BE2C (cell line): ENCODE measurements around the gene AZI2.

ENCODE experiments used
- DNase-seq: peaks from one replicate; pipeline ENCODE4 v3.0.0-alpha.2; 2020
- H3K27me3 ChIP-seq: fragments of 250-450 bp; sonication (Bioruptor Pico); 2 replicates; pipeline ENCODE4 v1.5.1; 2020; ENCODE audit warnings: mild to moderate bottlenecking
- H3K36me3 ChIP-seq: fragments of 250-450 bp; sonication (Bioruptor Pico); 2 replicates; pipeline ENCODE4 v1.5.1; 2020; ENCODE audit warnings: mild to moderate bottlenecking
- H3K4me1 ChIP-seq: fragments of 250-450 bp; sonication (Bioruptor Pico); 2 replicates; pipeline ENCODE4 v1.5.1; 2020
- H3K4me3 ChIP-seq: 2 replicates; pipeline ENCODE4 v1.5.1; 2011; ENCODE audit warnings: low read depth, low read length
- H3K9me3 ChIP-seq: fragments of 250-450 bp; sonication (Bioruptor Pico); 2 replicates; pipeline ENCODE4 v1.5.1; 2020
- TF ChIP-seq, protein P1 (sequence below): IDR thresholded peaks from 2 replicates; pipeline ENCODE4 v1.5.1; 2012; ENCODE audit warnings: mild to moderate bottlenecking, low read depth, low read length

AZI2 gene

DNA sequence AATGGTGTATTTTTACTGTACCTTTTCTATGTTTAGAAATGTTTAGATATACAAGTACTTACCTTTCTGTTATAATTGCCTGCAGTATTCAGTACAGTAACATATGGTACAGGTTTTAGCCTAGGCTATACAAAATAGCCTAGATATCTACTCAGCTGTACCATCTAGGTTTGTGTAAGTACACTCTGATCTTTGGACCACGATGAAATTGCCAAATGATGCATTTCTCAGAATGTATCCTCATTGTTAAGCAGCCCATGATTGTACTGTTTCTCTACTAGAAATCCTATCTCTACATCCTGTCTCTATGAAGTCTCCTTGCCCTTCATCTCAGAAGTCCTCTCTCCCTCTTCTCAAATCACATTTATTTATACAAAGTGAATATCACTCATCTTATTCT is 32.9 kb downstream of the AZI2 start:
- TF ChIP-seq, protein P1, sequence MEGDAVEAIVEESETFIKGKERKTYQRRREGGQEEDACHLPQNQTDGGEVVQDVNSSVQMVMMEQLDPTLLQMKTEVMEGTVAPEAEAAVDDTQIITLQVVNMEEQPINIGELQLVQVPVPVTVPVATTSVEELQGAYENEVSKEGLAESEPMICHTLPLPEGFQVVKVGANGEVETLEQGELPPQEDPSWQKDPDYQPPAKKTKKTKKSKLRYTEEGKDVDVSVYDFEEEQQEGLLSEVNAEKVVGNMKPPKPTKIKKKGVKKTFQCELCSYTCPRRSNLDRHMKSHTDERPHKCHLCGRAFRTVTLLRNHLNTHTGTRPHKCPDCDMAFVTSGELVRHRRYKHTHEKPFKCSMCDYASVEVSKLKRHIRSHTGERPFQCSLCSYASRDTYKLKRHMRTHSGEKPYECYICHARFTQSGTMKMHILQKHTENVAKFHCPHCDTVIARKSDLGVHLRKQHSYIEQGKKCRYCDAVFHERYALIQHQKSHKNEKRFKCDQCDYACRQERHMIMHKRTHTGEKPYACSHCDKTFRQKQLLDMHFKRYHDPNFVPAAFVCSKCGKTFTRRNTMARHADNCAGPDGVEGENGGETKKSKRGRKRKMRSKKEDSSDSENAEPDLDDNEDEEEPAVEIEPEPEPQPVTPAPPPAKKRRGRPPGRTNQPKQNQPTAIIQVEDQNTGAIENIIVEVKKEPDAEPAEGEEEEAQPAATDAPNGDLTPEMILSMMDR, result no peak
- H3K9me3 ChIP-seq, result no peaks in the 10 kb centered on the region
- H3K4me3 ChIP-seq, result no peak overlapping the region
- DNase-seq, result no peak
- no peaks in the 10 kb centered on the region for H3K36me3 ChIP-seq
- H3K27me3 ChIP-seq, result no peaks in the 10 kb centered on the region
- H3K4me1 ChIP-seq, result no peaks in the 10 kb centered on the region

DNA sequence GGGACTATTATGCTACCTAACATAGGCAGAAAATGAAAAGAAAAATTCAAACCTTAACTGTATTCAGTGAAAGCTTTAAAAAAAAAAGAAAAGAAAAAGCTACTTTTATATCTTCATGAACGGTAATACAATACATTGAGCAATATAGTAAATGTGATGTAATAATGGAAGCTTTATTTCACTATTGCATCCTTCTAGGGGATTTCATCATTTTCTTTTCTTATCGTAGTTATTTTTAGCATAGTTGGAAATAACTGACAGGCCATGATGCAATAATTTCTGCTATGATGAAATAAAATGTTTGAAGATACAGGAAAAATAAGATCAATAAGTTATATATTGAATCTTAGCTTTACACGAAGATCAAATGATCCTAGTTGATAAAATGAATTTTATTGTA is 40.4 kb downstream of the AZI2 start:
- no peak for DNase-seq
- no peaks in the 10 kb centered on the region for H3K36me3 ChIP-seq
- TF ChIP-seq, protein P1, result no peak
- H3K4me1 ChIP-seq, result no peaks in the 10 kb centered on the region
- H3K4me3 ChIP-seq, result no peak overlapping the region
- no peaks in the 10 kb centered on the region for H3K9me3 ChIP-seq
- H3K27me3 ChIP-seq, result no peaks in the 10 kb centered on the region

DNA sequence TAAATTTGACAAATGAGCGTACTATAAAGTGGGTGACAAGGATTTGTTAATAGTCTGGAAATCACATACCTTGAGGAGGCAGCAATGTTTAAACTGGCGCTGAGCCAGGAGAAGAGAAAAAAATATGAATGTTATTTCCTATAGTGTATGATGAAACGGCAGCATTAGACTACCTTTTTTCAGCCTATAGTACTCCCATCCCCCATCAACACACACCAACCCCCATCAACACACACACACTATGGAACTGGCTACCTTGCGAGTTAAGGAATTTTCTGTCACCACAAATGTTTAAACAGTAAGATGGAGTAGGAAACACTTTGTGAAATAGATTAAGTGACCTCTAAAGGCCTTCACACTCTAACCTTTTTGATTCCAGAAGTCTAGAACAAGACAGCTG is 46.9 kb downstream of the AZI2 start:
- no peak for DNase-seq
- no peaks in the 10 kb centered on the region for H3K9me3 ChIP-seq
- H3K4me3 ChIP-seq, result no peak overlapping the region
- H3K4me1 ChIP-seq, result no peaks in the 10 kb centered on the region
- H3K27me3 ChIP-seq, result no peaks in the 10 kb centered on the region
- TF ChIP-seq, protein P1, result no peak
- no peaks in the 10 kb centered on the region for H3K36me3 ChIP-seq

DNA sequence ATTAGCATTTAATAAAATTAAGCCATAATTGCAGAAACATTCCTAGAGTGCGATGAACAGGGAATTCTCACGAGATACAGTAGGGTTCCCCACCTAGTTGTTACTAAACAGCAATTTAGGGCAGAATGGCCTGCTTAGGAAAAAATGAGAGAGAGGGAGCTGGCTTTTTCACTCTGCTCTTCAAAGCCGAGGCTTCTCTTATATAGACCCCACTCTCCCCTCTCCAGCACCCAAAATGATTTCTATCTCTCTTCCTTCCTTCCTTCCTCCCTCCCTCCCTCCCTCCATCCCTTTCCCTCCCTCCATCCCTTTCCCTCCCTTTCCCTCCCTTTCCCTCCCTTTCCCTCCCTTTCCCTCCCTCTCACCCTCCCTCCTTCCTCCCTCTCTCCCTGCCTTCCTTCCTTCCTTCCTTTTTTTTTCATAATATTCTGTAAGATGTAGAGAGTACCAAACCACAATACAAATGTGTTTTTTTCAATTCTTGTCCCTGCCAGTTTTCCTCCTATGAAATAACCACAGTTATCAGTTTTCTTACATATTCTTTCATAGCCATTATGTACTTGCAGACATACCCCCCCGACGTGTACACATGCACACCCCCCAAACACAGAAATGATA is 48.2 kb downstream of the AZI2 start:
- H3K9me3 ChIP-seq, result no peaks in the 10 kb centered on the region
- H3K4me1 ChIP-seq, result no peaks in the 10 kb centered on the region
- no peaks in the 10 kb centered on the region for H3K27me3 ChIP-seq
- TF ChIP-seq, protein P1, result no peak
- no peaks in the 10 kb centered on the region for H3K36me3 ChIP-seq
- no peak overlapping the region for H3K4me3 ChIP-seq
- no peak for DNase-seq

DNA sequence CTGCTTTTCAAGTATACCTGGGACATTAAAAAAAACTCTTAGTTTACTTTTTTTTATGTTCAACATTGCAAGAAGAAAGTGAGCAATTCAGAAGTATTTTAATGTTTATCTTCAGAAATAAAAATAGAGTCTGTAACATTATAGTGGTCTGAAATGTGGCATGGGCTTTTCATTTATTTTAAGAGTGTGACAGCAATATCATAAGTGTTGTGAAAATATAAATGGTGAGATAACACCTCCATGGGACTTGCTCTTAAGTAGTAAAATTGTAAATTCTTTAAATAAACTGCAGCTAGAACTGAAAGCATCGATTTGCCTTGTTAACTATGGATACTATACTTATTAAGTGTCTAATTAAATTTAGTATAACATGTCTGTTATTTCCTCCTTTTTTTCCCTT is 48.9 kb downstream of the AZI2 start:
- H3K36me3 ChIP-seq, result no peaks in the 10 kb centered on the region
- no peaks in the 10 kb centered on the region for H3K4me1 ChIP-seq
- H3K27me3 ChIP-seq, result no peaks in the 10 kb centered on the region
- DNase-seq, result no peak
- no peak overlapping the region for H3K4me3 ChIP-seq
- H3K9me3 ChIP-seq, result no peaks in the 10 kb centered on the region
- TF ChIP-seq, protein P1, result no peak

DNA sequence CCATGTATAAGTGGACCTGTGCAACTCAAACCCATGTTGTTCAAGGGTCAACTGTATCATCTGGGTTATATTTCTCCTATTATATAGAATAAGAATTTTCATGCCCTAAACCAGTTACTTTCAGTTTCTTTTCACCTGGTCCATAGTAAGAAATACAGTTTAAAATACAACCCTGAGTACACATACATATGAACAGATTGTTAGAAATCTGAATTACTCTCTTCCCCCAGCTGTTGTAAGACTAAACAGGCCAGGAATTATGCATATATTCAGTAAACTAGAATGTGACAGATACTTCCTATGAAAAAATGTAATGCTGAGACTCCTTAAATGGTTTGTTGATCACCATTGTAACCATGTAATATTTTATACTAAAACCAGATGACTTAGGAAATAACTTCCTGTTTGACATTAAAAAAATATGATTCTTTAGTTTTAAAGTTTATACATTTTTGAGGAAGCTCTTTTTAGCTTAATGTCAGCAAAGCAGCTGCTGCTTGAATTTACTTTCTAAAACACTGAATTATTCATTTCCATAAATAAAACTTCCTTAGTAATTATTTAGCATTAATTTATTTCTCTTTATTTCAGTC is 52.6 kb downstream of the AZI2 start:
- H3K4me3 ChIP-seq, result no peak overlapping the region
- TF ChIP-seq, protein P1, result no peak
- H3K4me1 ChIP-seq, result no peaks in the 10 kb centered on the region
- no peaks in the 10 kb centered on the region for H3K27me3 ChIP-seq
- no peaks in the 10 kb centered on the region for H3K9me3 ChIP-seq
- H3K36me3 ChIP-seq, result no peaks in the 10 kb centered on the region
- DNase-seq, result no peak
